SU-DHL-6 (cell line): ENCODE results near the gene ATXN2.
"Not testable (repeated sequence)": the region's sequence is repeated elsewhere in the genome, so short reads cannot be mapped to it uniquely, and the experiment has no call there.

Experiments
- H2AFZ ChIP-seq: fragments of 200-600 bp; sonication (generic); 2 replicates; pipeline ENCODE4 v1.6.1; 2014; ENCODE audit warnings: low read depth, mild to moderate bottlenecking, moderate library complexity, mixed read lengths, antibody characterized with exemption, low read length; ENCODE audit not compliant: severe bottlenecking
- H3F3A ChIP-seq: fragments of 200-600 bp; shearing (Covaris generic); 2 replicates; pipeline ENCODE4 v1.6.0; 2016; ENCODE audit warnings: antibody characterized with exemption, mild to moderate bottlenecking; ENCODE audit not compliant: insufficient read depth
- H3K27ac ChIP-seq: fragments of 200-600 bp; sonication (generic); 2 replicates; pipeline ENCODE4 v1.5.1; 2016; ENCODE audit warnings: low read depth, mild to moderate bottlenecking, low read length, moderate library complexity, mixed read lengths
- H3K27me3 ChIP-seq: fragments of 200-600 bp; sonication (generic), shearing (Covaris generic); 2 replicates; pipeline ENCODE4 v1.6.0; 2014; ENCODE audit warnings: mild to moderate bottlenecking, low read length
- H3K36me3 ChIP-seq: fragments of 200-600 bp; sonication (generic); 2 replicates; pipeline ENCODE4 v1.6.1; 2014; ENCODE audit warnings: mild to moderate bottlenecking, low read length, mixed read lengths
- H3K4me2 ChIP-seq: fragments of 300-600, 200-600 bp; shearing (Covaris generic), sonication (generic); 2 replicates; pipeline ENCODE4 v1.6.0; 2014; ENCODE audit warnings: low read length, low read depth, mild to moderate bottlenecking; ENCODE audit not compliant: poor library complexity, severe bottlenecking
- H3K4me3 ChIP-seq: fragments of 200-600 bp; sonication (generic); 2 replicates; pipeline ENCODE4 v1.5.1; 2014; ENCODE audit warnings: antibody characterized with exemption, low read length, mild to moderate bottlenecking, mixed read lengths; ENCODE audit not compliant: insufficient read depth, poor library complexity, severe bottlenecking
- H3K79me2 ChIP-seq: fragments of 200-600 bp; sonication (generic); 2 replicates; pipeline ENCODE4 v1.6.1; 2014; ENCODE audit warnings: mild to moderate bottlenecking, low read length, moderate library complexity; ENCODE audit not compliant: insufficient read depth
- H3K9ac ChIP-seq: fragments of 200-600 bp; sonication (generic); 2 replicates; pipeline ENCODE4 v1.7.0; 2014; ENCODE audit warnings: mild to moderate bottlenecking, low read length
- H3K9me2 ChIP-seq: fragments of 200-600 bp; sonication (generic); replicated peaks from 2 replicates; pipeline ENCODE4 v1.6.1; 2014; ENCODE audit warnings: low read length; ENCODE audit not compliant: insufficient read depth
- H3K9me3 ChIP-seq: fragments of 200-600 bp; sonication (generic); 2 replicates; pipeline ENCODE4 v1.6.1; 2014; ENCODE audit warnings: low read length, mixed read lengths; ENCODE audit not compliant: insufficient read depth
- H4K20me1 ChIP-seq: fragments of 200-600 bp; sonication (generic); 2 replicates; pipeline ENCODE4 v1.6.1; 2014; ENCODE audit warnings: low read depth, mild to moderate bottlenecking, antibody characterized with exemption, low read length, moderate library complexity, mixed read lengths
- CTCF ChIP-seq: fragments of 200-600 bp; sonication (generic); IDR thresholded peaks from one replicate; pipeline ENCODE4 v1.5.1; 2017; ENCODE audit warnings: antibody characterized with exemption, mild to moderate bottlenecking, low read length, moderate library complexity; ENCODE audit not compliant: insufficient read depth, poor library complexity, severe bottlenecking
- EZH2phosphoT487 ChIP-seq: fragments of 200-600 bp; sonication (generic), shearing (Covaris generic); conservative IDR thresholded peaks from 2 replicates; pipeline ENCODE4 v1.6.1; 2018; ENCODE audit warnings: mild to moderate bottlenecking, antibody characterized with exemption, low read length, moderate library complexity, mixed read lengths

Gene ATXN2

GRCh38 chr12:111597831-111598636, 1.1 kb downstream of the ATXN2 start:
- H3K79me2 ChIP-seq = peaks cover 55% of the 10 kb centered on the region
- peak overlapping the region; percentile 94 for H3K4me2 ChIP-seq
- TF ChIP-seq CTCF (no peak), EZH2phosphoT487 (no peak)
- H3K9me2 ChIP-seq = no peaks in the 10 kb centered on the region
- no peaks in the 10 kb centered on the region for H3K9me3 ChIP-seq
- peak overlapping the region; percentile 69 for H3K9ac ChIP-seq
- peak overlapping the region; percentile 47 for H2AFZ ChIP-seq
- peak overlapping the region; percentile 81 for H3K27ac ChIP-seq
- H3F3A ChIP-seq = peaks cover 19% of the 10 kb centered on the region
- H3K36me3 ChIP-seq = 0 out of 2 replicates have a peak, but pooled peaks cover 7% of the 10 kb centered on the region
- H3K4me3 ChIP-seq = peak overlapping the region; percentile 93
- H3K27me3 ChIP-seq = no peaks in the 10 kb centered on the region
- H4K20me1 ChIP-seq = peaks cover 17% of the 10 kb centered on the region

GRCh38 chr12:111596985-111597830, 1.9 kb downstream of the ATXN2 start:
- Histone ChIP-seq H3K79me2 (peaks cover 63% of the 10 kb centered on the region), H3F3A (peaks cover 19% of the 10 kb centered on the region), H4K20me1 (peaks cover 17% of the 10 kb centered on the region), H3K9me2 (no peaks in the 10 kb centered on the region), H3K36me3 (0 out of 2 replicates have a peak, but pooled peaks cover 7% of the 10 kb centered on the region), H3K9me3 (no peaks in the 10 kb centered on the region), H3K27me3 (no peaks in the 10 kb centered on the region), H2AFZ (no peak overlapping the region), H3K4me3 (peak overlapping the region; percentile 93), H3K9ac (peak overlapping the region; percentile 69), H3K4me2 (peak overlapping the region; percentile 94), H3K27ac (peak overlapping the region; percentile 81)
- TF ChIP-seq EZH2phosphoT487 (no peak), CTCF (no peak)

GRCh38 chr12:111595341-111595835, 3.7 kb downstream of the ATXN2 start:
- H4K20me1 ChIP-seq = peaks cover 17% of the 10 kb centered on the region
- not testable (repeated sequence) for H3K27ac ChIP-seq, H3K4me3 ChIP-seq, H3K9me2 ChIP-seq, H3K9me3 ChIP-seq, H3K27me3 ChIP-seq, H3K9ac ChIP-seq, H2AFZ ChIP-seq, H3K36me3 ChIP-seq
- peak overlapping the region; percentile 94 for H3K4me2 ChIP-seq
- H3K79me2 ChIP-seq = peaks cover 81% of the 10 kb centered on the region
- H3F3A ChIP-seq = peaks cover 18% of the 10 kb centered on the region

GRCh38 chr12:111591399-111592010, 7.6 kb downstream of the ATXN2 start:
- H3K27me3 ChIP-seq, H2AFZ ChIP-seq, H3F3A ChIP-seq, H3K36me3 ChIP-seq, H3K27ac ChIP-seq, H3K4me2 ChIP-seq, H3K4me3 ChIP-seq, H3K9me2 ChIP-seq, H3K9me3 ChIP-seq, H3K9ac ChIP-seq: not testable (repeated sequence)
- H3K79me2 ChIP-seq = peaks cover 98% of the 10 kb centered on the region
- H4K20me1 ChIP-seq = peaks cover 21% of the 10 kb centered on the region
